K562 (cell line): ENCODE measurements around the gene DHRS3. TPM values are rescaled to one million over a fixed set of nuclear protein-coding genes. Genes with fewer than 3 reads are reported as not detected.

ENCODE experiments used
- ATAC-seq: fragments of 200-7000 bp; cut with Tn5 transposase; 3 replicates; pipeline ENCODE4 v1.9.1; 2020; ENCODE audit warnings: moderate library complexity
- BruUV-seq: library from RNA; stranded (reverse); fragments of 400-500 nt; replicated peaks from 2 replicates; lab custom pipeline; 2021; lab: Mats Ljungman, UMichigan
- CTCF ChIA-PET: fragments of 300-600 bp; formaldehyde crosslinking; extraction: SDS; loops from one replicate; lab custom pipeline; 2021; ENCODE audit warnings: low intra/inter-chr PET ratio; lab: Yijun Ruan, JAX
- POLR2A ChIA-PET: fragments of 300-600, 350-650 bp; sonication (Branson Sonifier 250); formaldehyde crosslinking; extraction: SDS; loops from one replicate; lab custom pipeline; 2021; ENCODE audit warnings: antibody characterized with exemption, inconsistent platforms; lab: Yijun Ruan, JAX
- DNase-seq, 4 experiments: peaks; one replicate each; pipeline versions ENCODE4 v3.0.0 to v3.0.0-alpha.2; 2011 to 2018; ENCODE audit warnings: low spot score in 3 of 4, mixed read lengths in 3 of 4; ENCODE audit errors: extremely low read depth in 1 of 4
- FAIRE-seq: peaks from 2 replicates; lab custom pipeline; 2011; peaks lifted over from hg19 to GRCh38; lab: Jason Lieb, UNC
- H2AFZ ChIP-seq: 2 replicates; pipeline ENCODE4 v1.6.0; 2011; ENCODE audit warnings: low read depth, low read length, control low read depth, inconsistent platforms
- H3K27ac ChIP-seq: fragments of 200-600 bp; 3 replicates; pipeline ENCODE4 v1.8.0; 2011; ENCODE audit warnings: low read depth, mild to moderate bottlenecking, control low read depth, inconsistent platforms, low read length, moderate library complexity, mixed read lengths; ENCODE audit errors: extremely low read depth
- H3K27me3 ChIP-seq, 2 experiments: fragments of 300-600 bp in 1 of 2; 2 replicates in 1 of 2; 3 replicates in 1 of 2; pipeline versions ENCODE4 v1.6.0 to v1.8.0; 2011; ENCODE audit warnings: inconsistent platforms in 2 of 2, low read length in 2 of 2, mild to moderate bottlenecking in 1 of 2, mixed read lengths in 1 of 2, moderate library complexity in 1 of 2; ENCODE audit not compliant: control insufficient read depth in 2 of 2, insufficient read depth in 2 of 2
- H3K36me3 ChIP-seq: fragments of 300-600 bp; 3 replicates; pipeline ENCODE4 v1.8.0; 2011; ENCODE audit warnings: mild to moderate bottlenecking, low read length, inconsistent platforms; ENCODE audit not compliant: control insufficient read depth, insufficient read depth
- H3K4me1 ChIP-seq, 2 experiments: fragments of 200-600 bp in 1 of 2; replicated peaks in 1 of 2; 2 replicates in 1 of 2; 3 replicates in 1 of 2; pipeline versions ENCODE4 v1.5.1 to v1.8.0; 2011; ENCODE audit warnings: inconsistent platforms in 2 of 2, low read length in 2 of 2, mild to moderate bottlenecking in 1 of 2, mixed read lengths in 1 of 2, moderate library complexity in 1 of 2; ENCODE audit not compliant: control insufficient read depth in 2 of 2, insufficient read depth in 2 of 2
- H3K4me2 ChIP-seq: 2 replicates; pipeline ENCODE4 v1.6.1; 2011; ENCODE audit warnings: low read length, control low read depth, inconsistent platforms, mixed read lengths; ENCODE audit not compliant: insufficient read depth
- H3K4me3 ChIP-seq: fragments of 200-600 bp; sonication (generic), shearing (Covaris generic); 2 replicates; pipeline ENCODE4 v1.5.1; 2016; ENCODE audit warnings: control low read depth, inconsistent platforms
- H3K79me2 ChIP-seq: fragments of 200-600 bp; 3 replicates; pipeline ENCODE4 v1.8.0; 2011; ENCODE audit warnings: low read length, inconsistent platforms; ENCODE audit not compliant: control insufficient read depth, insufficient read depth
- H3K9ac ChIP-seq, 2 experiments: 2 replicates each; pipeline versions ENCODE4 v1.6.0 to v1.6.1; 2011; ENCODE audit warnings: low read depth in 2 of 2, low read length in 2 of 2, control low read depth in 1 of 2, inconsistent platforms in 1 of 2, mild to moderate bottlenecking in 1 of 2, mixed read lengths in 1 of 2; ENCODE audit not compliant: insufficient read depth in 1 of 2
- H3K9me1 ChIP-seq: one replicate; pipeline ENCODE4 v1.6.0; 2011; ENCODE audit warnings: inconsistent platforms, mild to moderate bottlenecking, low read length, moderate library complexity; ENCODE audit not compliant: control insufficient read depth, insufficient read depth
- H3K9me3 ChIP-seq: replicated peaks from 2 replicates; pipeline ENCODE4 v1.5.1; 2011; ENCODE audit warnings: low read depth, low read length, inconsistent platforms; ENCODE audit not compliant: control insufficient read depth, insufficient read depth
- H4K20me1 ChIP-seq: replicated peaks from 2 replicates; pipeline ENCODE4 v1.6.1; 2011; ENCODE audit warnings: low read length, inconsistent platforms, mixed read lengths; ENCODE audit not compliant: control insufficient read depth, insufficient read depth
- CC2D1A ChIP-seq: fragments of 450-650 bp; IDR thresholded peaks from 2 replicates; pipeline ENCODE4 v1.6.1; 2017; ENCODE audit warnings: mild to moderate bottlenecking
- CTCF ChIP-seq, 3 experiments: IDR thresholded peaks in 2 of 3; conservative IDR thresholded peaks in 1 of 3; 2 replicates each; pipeline ENCODE4 v1.5.1; 2011 to 2012; ENCODE audit warnings: low read length in 3 of 3, mild to moderate bottlenecking in 3 of 3, control low read depth in 2 of 3, improper control_type of control experiment in 1 of 3, inconsistent platforms in 1 of 3, low read depth in 1 of 3, mixed read lengths in 1 of 3, moderate library complexity in 1 of 3; ENCODE audit not compliant: insufficient read depth in 2 of 3
- KLF1 ChIP-seq: fragments of 450-650 bp; IDR thresholded peaks from 2 replicates; pipeline ENCODE4 v1.6.1; 2016; ENCODE audit warnings: missing genetic modification characterization, missing compliant biosample characterization
- LEF1 ChIP-seq: fragments of 450-650 bp; IDR thresholded peaks from 2 replicates; pipeline ENCODE4 v1.6.1; 2016; ENCODE audit warnings: mild to moderate bottlenecking
- MAZ ChIP-seq, 2 experiments: fragments of 450-650 bp in 1 of 2; sonication (generic) in 1 of 2; formaldehyde crosslinking; IDR thresholded peaks in 1 of 2; conservative IDR thresholded peaks in 1 of 2; 2 replicates each; pipeline versions ENCODE4 v1.4.0 to v1.5.0; 2020; ENCODE audit warnings: mild to moderate bottlenecking in 1 of 2, missing genetic modification reagents in 1 of 2
- NCOR1 ChIP-seq: fragments of 450-650 bp; IDR thresholded peaks from 2 replicates; pipeline ENCODE4 v1.6.1; 2016; ENCODE audit warnings: mild to moderate bottlenecking, moderate library complexity
- NFE2 ChIP-seq: IDR thresholded peaks from 2 replicates; pipeline ENCODE4 v1.6.1; 2014; ENCODE audit warnings: antibody characterized with exemption, low read depth
- RBM25 ChIP-seq: fragments of 200-400 bp; formaldehyde crosslinking; IDR thresholded peaks from 2 replicates; pipeline ENCODE4 v1.6.1; 2018; ENCODE audit warnings: low read length, low read depth, moderate library complexity; ENCODE audit not compliant: severe bottlenecking
- SRSF3 ChIP-seq: fragments of 200-400 bp; formaldehyde crosslinking; IDR thresholded peaks from 2 replicates; pipeline ENCODE4 v1.6.1; 2016; ENCODE audit warnings: mild to moderate bottlenecking, low read length, moderate library complexity; ENCODE audit not compliant: insufficient read depth
- TEAD4 ChIP-seq, 2 experiments: sonication (generic) in 1 of 2; formaldehyde crosslinking in 1 of 2; IDR thresholded peaks; 2 replicates each; pipeline versions ENCODE4 v1.6.1 to v1.8.0; 2012 to 2022; ENCODE audit warnings: borderline replicate concordance in 1 of 2, inconsistent platforms in 1 of 2, low read length in 1 of 2, mild to moderate bottlenecking in 1 of 2, missing genetic modification reagents in 1 of 2
- ZFP36 ChIP-seq: fragments of 150-350 bp; IDR thresholded peaks from 2 replicates; pipeline ENCODE4 v1.6.1; 2018; ENCODE audit warnings: low read length, low read depth; ENCODE audit not compliant: partially characterized antibody
- ZFX ChIP-seq: sonication (generic); formaldehyde crosslinking; IDR thresholded peaks from 2 replicates; pipeline ENCODE4 v1.8.0; 2022; ENCODE audit warnings: mild to moderate bottlenecking, missing genetic modification reagents, moderate library complexity
- ZNF239 ChIP-seq: fragments of 250-450 bp; sonication (Bioruptor Pico); IDR thresholded peaks from 2 replicates; pipeline ENCODE4 v1.4.0; 2020; ENCODE audit warnings: mild to moderate bottlenecking
- ZSCAN29 ChIP-seq: fragments of 450-650 bp; IDR thresholded peaks from 2 replicates; pipeline ENCODE4 v1.6.1; 2017
- WGBS: fragments of 100-300 bp; shearing (Covaris generic); methylation state at CpG from one replicate; pipeline ENCODE4 v1.1.6; 2016; ENCODE audit warnings: low coverage, mixed read lengths; ENCODE audit not compliant: insufficient coverage; ENCODE audit errors: missing lambda C conversion rate; 5-methylcytosine and 5-hydroxymethylcytosine counted together
- in situ Hi-C: fragments of 300-500 bp; cut with MboI; formaldehyde crosslinking; loops from 4 replicates; pipeline ENCODE4 v1.15.0; 2018; ENCODE audit warnings: inconsistent platforms, mixed read lengths
- intact Hi-C: fragments of 100-400 bp; cut with micrococcal nuclease; formaldehyde crosslinking; loops from 2 replicates; pipeline ENCODE4 v1.14.2; 2022
- polyA plus RNA-seq, 8 experiments: library from polyadenylated mRNA; depleted of rRNA in 4 of 8; stranded (reverse) in 5 of 8; unstranded in 3 of 8; fragments of >200 nt; fragmentation: Nextera tagmentation in 2 of 8; fragmentation: Illumina TruSeq in 1 of 8; extraction: Ambion mirVana in 2 of 8; extraction: Trizol in 1 of 8; gene quantifications; 2 replicates each; pipeline versions ENCODE4 v1.2.1 to v1.2.3, GENCODE V29; 2011 to 2014; ENCODE audit warnings: inconsistent platforms in 1 of 8, missing spikeins in 1 of 8
- total RNA-seq, 7 experiments: library from RNA; depleted of rRNA in 6 of 7; stranded (reverse); fragments of >200 nt in 6 of 7; fragmentation: Illumina TruSeq in 2 of 7; extraction: Trizol in 2 of 7; gene quantifications; 2 replicates each; pipeline versions ENCODE4 v1.2.1 to v1.2.3, GENCODE V29; 2011 to 2021; ENCODE audit warnings: low replicate concordance in 1 of 7
- TF ChIP-seq, protein P1 (sequence below): fragments of 450-650 bp; IDR thresholded peaks from 2 replicates; pipeline ENCODE4 v1.6.1; 2017; ENCODE audit warnings: antibody characterized with exemption, mild to moderate bottlenecking

DHRS3 gene
- total and polyA plus RNA-seq, 9 of the 15 experiments (the other 6 are each of a cell fraction or from before 2014, with no cell fraction given): 21.0 to 116 (median 58.7) TPM

DNA sequence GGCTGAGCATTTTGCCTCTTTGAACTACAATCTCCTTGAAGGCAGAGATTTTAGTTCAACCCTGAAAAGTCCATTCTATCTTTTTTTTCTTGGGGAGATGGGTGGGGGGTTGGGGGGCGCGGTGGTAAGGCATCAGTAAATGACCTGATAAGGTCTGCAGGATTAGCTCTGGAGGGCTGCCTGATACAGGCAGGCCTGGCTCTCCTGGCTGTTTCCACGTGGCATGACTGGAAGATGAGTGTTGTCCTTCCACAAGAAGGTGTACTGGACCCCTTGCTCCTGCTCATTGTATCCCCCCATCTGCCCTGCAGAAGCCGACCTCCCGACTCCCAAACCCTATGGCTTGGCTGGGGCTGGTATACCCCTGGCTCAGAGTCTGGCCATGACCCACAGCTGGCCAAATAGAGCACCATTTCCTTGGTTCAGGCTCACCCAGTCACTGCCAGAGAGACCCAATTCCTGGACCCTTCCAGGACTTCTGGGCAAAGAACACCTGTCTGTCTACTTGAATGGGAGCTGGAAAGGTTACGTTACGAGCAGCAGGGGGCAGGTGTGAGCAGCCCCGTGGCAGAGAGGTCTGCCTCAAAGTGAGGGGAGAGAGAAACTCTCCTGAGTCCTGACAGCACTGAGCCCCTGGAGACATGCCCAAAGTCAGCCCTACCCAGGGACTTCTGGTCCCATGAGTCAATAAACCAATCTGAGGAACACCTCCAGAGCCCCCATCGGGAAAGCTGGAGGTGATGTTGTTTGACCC lies 17.0 kb downstream of the DHRS3 start:
- peaks cover 18% of the 10 kb centered on the region for H3K9me1 ChIP-seq
- in situ Hi-C loops: loop anchor here (25.0 kb wide), 1 partner anchor 289 kb away; no protein-coding TSS in a partner anchor
- no peak overlapping the region for H2AFZ ChIP-seq
- FAIRE-seq (no peak), DNase-seq (peak; percentile 72 to 81 (median 78)), ATAC-seq (peak; percentile 65)
- intact Hi-C loops: loop anchor here (1.0 to 5.0 kb wide), 3 partner anchors 18 to 194 kb away; no protein-coding TSS in a partner anchor
- peaks cover 76% of the 10 kb centered on the region for H3K36me3 ChIP-seq
- H3K4me1 ChIP-seq: peaks cover 43 to 52% of the 10 kb centered on the region in 2 experiments
- H3K9me3 ChIP-seq: no peaks in the 10 kb centered on the region
- ChIA-PET POLR2A (interaction anchor here (0.6 to 1.7 kb wide), 11 partner anchors 9 to 241 kb away, joined by 3 to 7 read pairs (median 4); no protein-coding TSS in a partner anchor), CTCF (interaction anchor here (1.1 to 1.5 kb wide), 2 partner anchors 19 to 56 kb away, joined by 3 to 6 read pairs; no protein-coding TSS in a partner anchor)
- no peaks in the 10 kb centered on the region for H3K27me3 ChIP-seq
- H3K27ac ChIP-seq: peak overlapping the region; percentile 26; the same call in 2 of the 3 replicates
- no peak overlapping the region for H3K4me3 ChIP-seq
- peaks cover 37% of the 10 kb centered on the region for H4K20me1 ChIP-seq
- H3K9ac ChIP-seq: no peak overlapping the region
- H3K79me2 ChIP-seq: peaks cover 89% of the 10 kb centered on the region
- H3K4me2 ChIP-seq: no peak overlapping the region
- no TSS peak for BruUV-seq
- WGBS: 50% methylated on average over 9 of the region's 9 CpGs
- TF ChIP-seq MAZ (CRISPR knock-in tag; conservative IDR thresholded peaks at IDR 0.05 in 1 of 2, IDR thresholded peaks at IDR 0.05 in 1 of 2) (0 out of 4 replicates have a peak, but pooled peaks of 1 of the 2 experiments have one; percentile 7), RBM25 (peak; percentile 68), ZNF239 (CRISPR knock-in tag) (peak; percentile 99), TEAD4 (IDR thresholded peaks at IDR 0.05; ENCODE audit: low read length) (0 out of 2 replicates have a peak, but pooled peaks have one; percentile 10), TEAD4 (CRISPR knock-in tag; IDR thresholded peaks at IDR 0.05; ENCODE audit: borderline replicate concordance) (no peak), ZFX (CRISPR knock-in tag) (0 out of 2 replicates have a peak, but pooled peaks have one; percentile 8), NFE2 (no peak), CTCF (IDR thresholded peaks at IDR 0.05 in 2 of 3, conservative IDR thresholded peaks at IDR 0.05 in 1 of 3; ENCODE audit: insufficient read depth in 2 of 3, low read depth in 1 of 3, low read length in 3 of 3) (peak; percentile 73 to 87 (median 73)), LEF1 (0 out of 2 replicates have a peak, but pooled peaks have one; percentile 14), KLF1 (tag) (0 out of 2 replicates have a peak, but pooled peaks have one; percentile 15), NCOR1 (no peak), CC2D1A (no peak), ZSCAN29 (no peak), ZFP36 (peak; percentile 37), SRSF3 (no peak)
- TF ChIP-seq, protein P1, sequence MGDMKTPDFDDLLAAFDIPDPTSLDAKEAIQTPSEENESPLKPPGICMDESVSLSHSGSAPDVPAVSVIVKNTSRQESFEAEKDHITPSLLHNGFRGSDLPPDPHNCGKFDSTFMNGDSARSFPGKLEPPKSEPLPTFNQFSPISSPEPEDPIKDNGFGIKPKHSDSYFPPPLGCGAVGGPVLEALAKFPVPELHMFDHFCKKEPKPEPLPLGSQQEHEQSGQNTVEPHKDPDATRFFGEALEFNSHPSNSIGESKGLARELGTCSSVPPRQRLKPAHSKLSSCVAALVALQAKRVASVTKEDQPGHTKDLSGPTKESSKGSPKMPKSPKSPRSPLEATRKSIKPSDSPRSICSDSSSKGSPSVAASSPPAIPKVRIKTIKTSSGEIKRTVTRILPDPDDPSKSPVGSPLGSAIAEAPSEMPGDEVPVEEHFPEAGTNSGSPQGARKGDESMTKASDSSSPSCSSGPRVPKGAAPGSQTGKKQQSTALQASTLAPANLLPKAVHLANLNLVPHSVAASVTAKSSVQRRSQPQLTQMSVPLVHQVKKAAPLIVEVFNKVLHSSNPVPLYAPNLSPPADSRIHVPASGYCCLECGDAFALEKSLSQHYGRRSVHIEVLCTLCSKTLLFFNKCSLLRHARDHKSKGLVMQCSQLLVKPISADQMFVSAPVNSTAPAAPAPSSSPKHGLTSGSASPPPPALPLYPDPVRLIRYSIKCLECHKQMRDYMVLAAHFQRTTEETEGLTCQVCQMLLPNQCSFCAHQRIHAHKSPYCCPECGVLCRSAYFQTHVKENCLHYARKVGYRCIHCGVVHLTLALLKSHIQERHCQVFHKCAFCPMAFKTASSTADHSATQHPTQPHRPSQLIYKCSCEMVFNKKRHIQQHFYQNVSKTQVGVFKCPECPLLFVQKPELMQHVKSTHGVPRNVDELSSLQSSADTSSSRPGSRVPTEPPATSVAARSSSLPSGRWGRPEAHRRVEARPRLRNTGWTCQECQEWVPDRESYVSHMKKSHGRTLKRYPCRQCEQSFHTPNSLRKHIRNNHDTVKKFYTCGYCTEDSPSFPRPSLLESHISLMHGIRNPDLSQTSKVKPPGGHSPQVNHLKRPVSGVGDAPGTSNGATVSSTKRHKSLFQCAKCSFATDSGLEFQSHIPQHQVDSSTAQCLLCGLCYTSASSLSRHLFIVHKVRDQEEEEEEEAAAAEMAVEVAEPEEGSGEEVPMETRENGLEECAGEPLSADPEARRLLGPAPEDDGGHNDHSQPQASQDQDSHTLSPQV: peak; percentile 47; the same call in 1 of the 2 replicates
